NCI-H510A treated with DMSO at 0.1 percent for 48 hours (cell line): Measurements from ENCODE around the gene TGM1.
A peak's percentile ranks its signal among the peaks of the same experiment; 100 is the strongest.

Experiments
- DNase-seq: peaks from one replicate; lab custom pipeline; 2025; lab: John Stamatoyannopoulos, UW

Gene TGM1

DNA sequence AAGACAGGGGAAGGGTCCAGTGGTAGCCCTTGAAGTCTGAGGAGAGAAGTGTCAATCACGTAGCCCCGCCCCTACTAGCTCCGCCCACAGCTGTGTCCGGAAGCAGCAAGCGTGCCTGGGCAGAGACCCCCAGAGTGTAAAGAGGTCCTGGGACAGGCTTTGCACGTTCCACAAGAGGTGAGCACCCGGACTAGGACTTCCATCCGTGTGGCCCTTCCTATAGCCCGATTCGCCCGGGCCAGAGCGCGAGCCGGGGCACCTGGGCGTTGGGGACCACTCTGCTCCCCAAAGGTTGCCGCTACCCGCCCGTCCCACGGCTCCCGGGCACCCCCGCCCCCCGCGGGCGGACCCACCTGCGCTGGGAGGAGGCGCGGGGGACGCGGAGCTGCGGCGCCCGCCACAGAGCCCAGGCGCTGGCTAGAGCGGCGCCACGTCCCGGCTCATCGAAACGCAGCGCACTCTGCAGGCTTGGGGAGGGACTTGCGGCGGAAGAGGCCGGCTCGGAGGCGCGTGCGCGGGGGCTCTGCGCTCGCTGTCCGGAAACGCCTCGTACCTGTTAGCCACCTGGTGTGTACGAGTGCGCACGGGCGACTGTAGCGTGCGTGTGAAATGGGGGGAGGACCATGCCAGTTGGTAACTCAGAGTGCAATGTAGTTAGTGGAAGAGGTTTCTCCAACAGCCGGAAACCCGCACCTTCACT is 8.3 kb upstream of the TGM1 start, which contains the start of gene RABGGTA:
RABGGTA (minus strand) TSS at position 464 of the 700 bp plus-strand sequence. CDS start 482 bp downstream, outside the sequence.
- peak; percentile 92 for DNase-seq

DNA sequence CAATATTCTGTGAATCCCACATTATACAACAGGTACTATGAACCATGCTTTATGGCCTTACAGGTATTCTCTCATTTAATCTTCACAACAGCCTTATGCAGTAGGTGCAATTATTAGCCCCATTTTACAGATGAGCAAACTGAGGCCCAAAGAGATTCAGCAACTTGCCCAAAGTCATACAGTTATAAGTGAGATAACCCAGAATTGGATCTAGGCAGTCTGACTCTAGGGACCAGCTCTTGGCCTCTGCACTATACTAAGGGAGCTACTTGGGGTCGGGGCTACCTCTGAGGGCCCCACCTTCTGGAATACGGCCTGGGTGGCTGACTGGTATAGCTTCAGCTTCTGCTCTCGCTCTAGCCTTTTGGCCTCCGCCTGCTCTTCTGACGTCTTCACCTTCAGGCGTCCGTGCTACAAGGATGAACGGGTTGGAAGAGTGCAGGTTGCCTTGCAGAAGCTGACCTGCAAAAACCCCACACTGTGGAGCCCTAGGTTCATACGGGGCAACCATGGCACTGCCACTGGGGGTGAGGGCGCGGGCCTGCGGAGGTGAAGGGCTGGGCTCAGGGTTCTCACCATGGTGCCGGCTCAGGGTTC is 7.7 kb upstream of the TGM1 start:
- DNase-seq, result no peak

DNA sequence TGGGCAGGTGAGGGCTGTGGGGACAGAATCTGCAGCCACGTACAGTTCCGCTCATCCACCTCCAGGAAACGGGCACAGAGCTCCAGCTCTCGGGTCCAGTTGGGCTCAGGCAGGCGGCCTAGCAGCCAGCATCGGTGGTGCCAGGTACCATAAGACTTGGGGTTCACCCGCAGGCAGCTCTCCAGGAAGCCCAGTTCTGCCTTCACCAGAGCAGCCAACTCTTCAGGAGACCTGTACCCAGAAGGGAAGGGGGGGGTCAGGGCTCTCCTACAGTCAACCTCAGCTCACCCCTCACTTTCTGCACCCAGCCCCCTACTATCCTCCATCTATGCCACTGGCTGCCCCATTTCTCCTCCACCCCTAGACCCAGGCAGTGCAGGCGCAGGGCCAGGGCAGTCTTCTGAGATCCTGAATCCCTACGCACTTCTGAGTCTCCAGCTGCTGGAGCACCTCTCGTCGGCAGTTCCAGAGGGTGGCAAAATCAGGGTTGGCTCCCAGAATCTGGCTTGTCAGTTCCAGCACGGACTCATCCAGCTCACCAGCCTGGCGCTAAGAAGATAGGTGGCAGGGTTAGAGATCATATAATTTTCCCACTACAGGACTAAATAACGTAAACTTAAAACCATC is 7.0 kb upstream of the TGM1 start:
- no peak for DNase-seq

DNA sequence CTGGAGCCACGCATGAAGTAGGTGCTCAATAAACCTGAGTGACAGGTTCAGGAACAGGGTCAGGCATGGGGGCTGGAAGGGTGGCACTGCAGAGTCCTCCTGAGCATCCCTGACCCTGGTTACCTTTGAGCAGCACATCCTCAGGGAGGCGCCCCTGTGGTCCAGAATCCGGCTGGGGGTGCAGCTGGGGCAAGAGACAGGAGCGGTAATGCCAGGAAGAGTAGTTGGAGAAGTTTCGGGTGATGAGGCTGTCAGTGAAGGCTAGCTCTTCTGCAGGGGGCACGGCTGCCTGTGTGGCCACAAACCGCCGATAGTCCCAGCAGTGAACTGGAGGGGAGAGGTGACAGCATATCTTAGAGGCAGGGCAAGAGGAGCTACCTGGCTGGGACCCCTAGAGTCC is 6.4 kb upstream of the TGM1 start:
- no peak for DNase-seq

DNA sequence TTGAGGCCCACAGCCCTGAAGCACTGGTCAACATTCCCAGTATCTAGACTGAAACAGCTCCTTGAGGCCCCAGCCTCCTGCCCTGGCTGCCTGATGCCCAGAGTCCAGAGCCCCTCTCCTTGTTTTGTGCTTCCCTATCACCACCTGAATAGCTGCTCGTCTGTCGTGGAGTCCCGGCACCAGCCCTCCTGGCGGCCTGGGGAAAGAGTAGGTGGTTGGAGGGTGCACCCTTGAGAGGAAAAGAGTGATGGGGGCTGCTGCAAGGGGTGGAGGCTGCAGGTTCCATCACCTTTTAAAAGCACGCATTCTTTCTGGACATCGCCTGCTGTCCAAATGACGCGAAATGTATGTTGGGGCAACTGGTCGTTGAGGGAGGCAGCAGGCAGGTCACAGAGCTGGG is 5.2 kb upstream of the TGM1 start:
- no peak for DNase-seq

DNA sequence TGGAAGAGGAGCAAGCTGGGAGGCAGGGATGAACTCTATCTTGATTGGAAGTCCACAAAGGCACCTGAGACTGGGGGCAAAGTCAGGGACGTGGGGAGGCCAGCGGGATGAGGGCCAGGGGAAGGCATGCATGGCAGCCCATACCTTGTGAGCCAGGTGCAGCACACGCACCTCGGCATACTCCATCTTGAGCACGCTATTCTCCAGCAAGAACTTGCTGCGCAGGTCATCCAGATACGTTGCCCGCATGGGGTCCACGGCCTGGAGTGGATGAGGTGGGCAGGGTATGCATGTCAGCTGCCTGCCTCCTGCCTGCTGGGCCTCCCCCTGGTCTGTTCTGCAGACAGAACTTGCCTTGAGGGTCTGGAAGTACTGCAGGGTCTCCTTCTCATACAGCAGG is 4.5 kb upstream of the TGM1 start:
- no peak for DNase-seq

DNA sequence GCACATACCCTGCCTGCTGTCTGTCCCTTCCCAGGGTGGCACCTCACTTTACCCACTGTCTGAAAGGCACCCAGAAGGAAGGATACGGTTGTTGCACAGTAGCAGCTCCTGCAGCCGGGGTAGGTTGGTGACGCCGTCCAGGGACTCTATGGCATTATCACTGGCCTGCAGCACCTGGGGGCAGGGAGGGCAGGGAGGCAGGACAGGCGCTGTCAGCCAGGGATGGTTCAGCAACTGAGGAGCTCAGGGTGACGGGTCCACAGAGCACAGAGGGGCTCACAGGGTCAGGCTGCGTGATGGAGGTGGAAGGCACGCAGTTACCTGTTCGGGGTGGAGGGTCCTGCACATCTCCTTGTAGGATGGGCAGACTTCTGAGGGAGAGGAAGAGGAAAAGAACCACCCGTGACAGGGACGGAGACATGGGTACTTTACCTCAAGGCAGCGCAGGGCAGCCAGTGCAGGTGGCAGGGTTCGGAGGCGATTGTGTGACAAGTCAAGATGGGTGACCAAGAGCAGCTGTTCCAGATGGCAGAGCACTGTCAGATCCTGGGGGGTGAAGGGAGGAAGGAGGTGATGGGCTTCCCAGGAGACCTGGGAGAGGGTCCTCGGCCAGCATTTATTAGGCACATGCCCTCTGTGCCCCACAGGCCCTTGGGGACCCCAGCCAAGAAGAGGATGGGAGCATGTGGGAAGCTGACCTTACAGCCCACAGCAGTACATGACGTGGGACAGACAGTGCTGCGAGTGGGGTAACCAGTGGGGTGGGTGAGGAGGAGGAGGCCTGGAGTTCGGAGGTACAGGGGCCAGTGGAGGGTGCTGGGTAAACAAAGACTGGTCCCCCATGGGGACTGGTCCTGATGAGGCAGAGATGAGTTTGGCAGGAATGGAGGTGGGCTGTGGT is 3.6 kb upstream of the TGM1 start:
- DNase-seq, result no peak

DNA sequence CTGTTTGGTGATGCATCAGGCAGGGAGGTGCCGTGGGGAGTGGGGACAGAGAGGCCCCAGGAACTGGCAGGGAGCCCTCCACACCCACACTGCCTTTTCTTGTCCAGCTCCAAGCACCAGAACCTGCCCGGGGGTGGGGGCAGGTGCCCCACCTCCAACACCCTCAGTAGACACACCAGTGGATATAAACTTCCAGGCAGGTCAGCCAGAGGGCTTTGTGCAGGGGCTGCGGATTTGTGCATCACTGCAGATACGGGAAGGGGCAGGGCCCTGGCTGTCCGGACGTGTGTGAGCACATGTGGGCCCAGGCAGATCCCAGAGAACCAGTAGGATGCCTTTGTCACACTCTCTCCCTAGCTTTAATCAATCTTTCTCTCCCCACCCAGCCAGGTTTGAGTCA is 1.3 kb upstream of the TGM1 start:
- DNase-seq, result no peak

DNA sequence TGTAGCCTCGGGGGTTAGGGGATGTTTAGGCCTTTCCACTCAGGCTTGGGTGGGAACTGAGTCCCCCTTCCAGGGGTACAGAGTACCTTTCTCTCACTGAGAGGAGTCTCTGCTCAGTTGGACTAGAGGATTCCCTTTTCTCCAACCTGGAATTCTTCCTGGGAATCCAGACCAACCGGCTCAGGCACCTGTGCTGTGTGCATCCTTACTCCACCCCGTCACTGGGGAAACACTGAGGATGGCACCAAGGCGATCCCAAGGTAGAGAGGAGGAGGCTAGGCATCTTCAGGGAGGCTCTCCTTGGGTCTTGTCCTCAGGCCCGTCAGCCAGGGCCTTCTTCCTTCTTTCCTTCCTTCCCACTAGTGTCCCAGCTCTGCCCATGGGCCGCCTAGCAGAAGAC is 871 bp upstream of the TGM1 start:
- no peak for DNase-seq

DNA sequence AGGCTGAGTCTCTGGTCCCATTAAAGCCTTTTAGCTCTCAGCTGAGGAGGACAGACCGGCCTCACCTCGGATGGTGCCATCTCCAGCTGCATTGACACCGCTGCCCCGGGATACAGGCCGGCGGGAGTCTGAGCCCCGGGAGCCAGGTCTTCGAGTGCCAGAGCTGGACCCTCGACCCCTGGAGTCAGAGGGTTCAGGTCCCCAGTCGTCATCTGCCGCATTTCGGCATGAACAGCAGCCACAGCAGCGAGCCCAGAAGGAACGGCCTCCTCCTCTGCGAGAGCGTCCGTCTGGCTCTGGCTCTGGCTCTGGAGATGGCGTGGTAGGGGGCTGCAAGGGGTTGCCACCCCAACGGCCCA is 1.0 kb downstream of the TGM1 start:
- no peak for DNase-seq

DNA sequence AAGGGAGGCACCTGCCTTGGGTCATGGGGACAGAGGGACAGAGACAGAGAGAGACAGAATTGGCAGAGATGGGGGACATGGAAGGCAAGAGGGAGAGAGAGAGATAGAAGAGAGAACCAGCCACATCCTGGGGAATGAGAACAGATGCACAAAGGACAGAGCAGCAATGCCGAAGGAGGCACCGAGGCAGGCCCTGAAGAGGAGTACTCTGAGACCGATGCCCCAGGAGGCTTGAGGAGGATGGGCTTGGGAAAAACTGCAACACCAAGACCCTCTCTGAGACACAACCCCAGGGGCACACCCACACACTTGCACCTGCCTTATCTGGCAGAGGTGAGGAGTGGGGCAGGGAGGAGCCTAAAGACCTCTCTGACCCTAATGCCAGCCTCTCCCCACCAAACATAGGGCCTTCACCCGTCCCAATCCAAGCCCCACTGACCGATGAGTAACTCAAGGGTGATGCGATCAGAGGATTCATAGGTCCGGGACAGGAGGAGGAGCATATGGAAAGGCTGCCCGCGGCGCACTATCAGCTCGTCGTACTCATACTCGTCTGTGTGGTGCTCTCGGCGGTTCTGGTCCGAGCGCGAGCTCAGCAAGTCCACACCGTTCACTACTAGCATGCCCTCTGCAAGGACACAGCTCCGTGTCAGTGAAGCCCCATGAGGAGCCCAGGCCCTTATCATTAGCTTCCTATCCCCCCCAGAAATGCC is 1.6 kb downstream of the TGM1 start:
- DNase-seq, result no peak

DNA sequence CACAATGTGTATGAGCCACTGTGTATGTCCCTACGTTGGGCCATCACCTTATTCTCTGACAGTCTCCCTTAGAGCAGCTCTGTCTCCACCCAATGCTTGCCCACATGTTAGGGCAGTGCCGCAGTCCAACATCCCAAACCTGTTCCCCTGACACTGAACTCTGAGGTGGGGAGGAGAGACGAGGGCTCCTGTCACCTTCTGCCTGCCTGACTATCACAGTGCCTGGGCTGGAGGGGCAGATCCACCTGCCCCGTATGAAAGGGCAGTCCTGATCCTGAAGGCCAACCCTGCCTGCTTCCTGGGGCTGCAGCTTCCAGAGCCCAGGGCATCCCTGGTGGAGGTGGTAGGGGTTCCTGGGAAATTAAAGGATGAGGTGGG is 2.2 kb downstream of the TGM1 start:
- no peak for DNase-seq

DNA sequence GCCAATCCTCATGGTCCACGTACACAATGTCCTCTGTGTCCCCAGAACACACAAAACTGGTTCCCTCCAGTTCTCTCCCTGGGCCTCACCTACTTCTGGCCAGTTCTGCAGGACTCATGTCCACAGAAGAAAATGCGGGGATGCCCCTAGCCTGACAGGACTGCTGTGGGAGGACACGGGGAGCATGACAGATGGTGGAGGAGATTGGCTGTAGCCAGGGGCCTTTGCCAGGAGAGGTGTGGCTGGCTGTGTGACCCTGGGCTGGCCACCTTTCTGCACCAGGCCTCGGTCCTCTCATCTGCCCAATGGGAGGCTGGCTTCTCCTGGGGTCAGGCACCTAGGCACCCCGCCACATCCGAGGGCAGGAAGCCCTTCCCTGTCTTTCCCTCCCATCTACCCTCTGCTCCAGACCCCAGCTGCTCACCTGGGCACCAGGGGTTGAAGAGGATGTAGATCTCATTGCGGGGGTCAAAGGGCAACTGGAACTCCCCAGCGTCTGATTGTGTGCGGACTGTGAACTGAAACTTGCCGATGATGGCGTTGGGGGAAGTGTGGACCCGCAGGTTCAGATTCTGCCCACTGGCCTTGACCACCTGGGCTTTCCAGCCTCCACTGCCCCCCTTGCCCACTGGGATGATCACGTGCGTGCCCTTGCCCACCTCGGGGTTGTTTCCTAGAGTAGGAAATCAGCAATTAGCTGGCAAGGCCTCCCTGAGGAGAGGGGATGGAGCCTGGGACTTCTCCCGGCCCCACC is 2.8 kb downstream of the TGM1 start:
- no peak for DNase-seq

DNA sequence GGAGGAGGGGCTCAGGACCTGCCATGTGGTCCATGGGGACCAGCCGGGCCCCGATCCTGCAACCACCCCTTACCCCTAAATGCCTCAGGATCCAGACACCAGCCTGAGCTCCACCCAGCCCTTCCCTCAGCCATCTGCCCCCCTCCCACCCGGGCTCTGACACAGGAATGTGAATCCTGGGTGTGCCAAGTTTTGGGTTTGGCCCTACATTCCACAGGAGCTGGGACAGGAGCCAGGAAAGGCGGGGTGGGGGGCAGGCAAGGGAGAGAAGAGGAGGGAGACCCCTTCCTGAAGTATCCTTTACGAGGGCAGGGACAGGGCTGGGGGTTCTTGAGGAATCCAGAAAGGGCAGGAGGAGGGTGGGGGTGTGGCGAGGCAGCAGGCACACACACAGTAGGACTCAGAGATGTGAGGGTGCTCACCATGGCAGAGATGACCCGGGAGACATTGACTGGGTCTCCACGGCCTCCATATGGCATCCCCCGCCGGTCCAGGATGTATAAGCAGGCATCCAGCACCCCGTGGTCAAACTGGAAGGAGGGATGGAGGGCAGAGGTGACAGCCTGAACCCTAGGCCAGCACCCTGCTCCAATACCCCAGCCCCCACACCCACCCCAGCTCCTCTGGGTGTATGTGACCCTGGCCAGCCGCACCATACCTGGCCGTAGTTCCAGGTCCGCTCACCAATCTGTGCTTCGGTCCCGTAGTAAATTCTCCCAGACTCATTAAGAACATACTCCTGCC is 3.5 kb downstream of the TGM1 start:
- DNase-seq, result no peak

DNA sequence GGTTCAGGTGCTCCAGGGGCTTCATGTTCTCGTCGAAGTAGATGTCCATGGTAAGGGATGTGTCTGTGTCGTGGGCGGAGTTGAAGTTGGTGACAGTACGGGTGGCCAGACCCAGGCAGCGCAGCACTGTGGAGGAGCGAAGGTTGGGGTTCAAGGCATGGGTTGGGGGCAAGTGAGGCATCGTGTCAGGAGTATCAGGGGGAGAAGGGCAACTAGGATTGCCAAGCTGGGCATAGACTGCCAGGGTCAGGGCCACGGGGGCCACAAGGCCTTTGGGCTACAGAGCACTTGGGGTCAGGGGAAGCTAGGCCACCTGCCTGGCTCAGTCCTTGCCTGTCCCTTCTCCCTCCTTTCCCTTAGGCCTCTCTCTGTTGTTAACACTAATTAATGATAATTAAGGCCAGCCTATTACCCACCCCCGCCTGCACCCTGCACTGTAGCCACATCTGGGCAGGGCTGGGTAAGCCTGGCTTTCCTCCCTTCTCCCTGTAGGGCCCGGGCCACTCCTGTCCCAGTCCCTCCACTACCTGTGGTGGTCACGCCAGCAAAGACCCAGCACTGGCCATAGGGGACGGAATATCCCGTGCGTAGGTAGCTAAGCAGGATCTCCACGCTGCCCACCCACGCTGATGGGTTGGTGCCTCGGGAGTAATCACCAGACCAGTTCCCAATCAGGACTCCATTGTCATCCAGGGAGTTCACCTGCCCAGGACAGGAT is 4.3 kb downstream of the TGM1 start:
- no peak for DNase-seq

DNA sequence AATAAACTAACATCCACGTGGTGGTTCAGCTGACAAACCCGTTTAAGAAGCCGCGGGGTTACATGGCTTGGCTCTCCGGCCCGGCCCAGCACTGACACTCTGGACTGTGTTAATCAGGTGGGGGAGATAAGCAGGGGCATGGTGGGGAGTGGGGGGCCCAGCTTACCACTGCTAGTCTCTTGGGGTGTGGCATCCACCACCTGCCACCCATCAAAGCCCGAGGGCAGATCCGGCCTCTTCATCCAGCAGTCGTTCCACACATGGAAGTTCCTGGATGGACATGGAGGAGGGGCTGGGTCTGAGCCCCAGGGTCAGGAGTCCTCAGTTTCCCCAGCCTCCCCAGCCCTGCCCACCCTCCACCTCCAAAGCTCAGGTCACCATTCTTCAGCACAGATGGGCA is 4.9 kb downstream of the TGM1 start:
- DNase-seq, result no peak

DNA sequence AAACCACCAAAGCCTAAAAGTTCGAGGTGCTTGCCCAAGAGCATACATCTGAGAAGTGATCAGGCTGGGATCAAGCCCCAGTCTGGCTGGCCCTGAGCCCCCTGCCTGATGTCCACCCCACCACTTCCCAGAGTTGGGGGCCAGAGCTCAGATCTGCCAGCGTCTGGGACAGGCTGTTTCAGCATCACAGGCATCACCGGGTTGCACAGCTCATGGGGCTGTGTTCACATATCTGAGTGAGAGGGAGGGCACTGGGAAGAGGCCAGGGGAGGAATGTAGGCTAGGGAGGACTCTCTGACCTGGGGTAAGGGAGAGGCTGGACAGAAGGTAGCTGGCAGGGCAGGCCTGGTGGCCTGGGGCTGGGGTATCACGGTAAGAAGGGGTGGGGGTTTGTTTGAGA is 6.0 kb downstream of the TGM1 start:
- DNase-seq, result no peak

DNA sequence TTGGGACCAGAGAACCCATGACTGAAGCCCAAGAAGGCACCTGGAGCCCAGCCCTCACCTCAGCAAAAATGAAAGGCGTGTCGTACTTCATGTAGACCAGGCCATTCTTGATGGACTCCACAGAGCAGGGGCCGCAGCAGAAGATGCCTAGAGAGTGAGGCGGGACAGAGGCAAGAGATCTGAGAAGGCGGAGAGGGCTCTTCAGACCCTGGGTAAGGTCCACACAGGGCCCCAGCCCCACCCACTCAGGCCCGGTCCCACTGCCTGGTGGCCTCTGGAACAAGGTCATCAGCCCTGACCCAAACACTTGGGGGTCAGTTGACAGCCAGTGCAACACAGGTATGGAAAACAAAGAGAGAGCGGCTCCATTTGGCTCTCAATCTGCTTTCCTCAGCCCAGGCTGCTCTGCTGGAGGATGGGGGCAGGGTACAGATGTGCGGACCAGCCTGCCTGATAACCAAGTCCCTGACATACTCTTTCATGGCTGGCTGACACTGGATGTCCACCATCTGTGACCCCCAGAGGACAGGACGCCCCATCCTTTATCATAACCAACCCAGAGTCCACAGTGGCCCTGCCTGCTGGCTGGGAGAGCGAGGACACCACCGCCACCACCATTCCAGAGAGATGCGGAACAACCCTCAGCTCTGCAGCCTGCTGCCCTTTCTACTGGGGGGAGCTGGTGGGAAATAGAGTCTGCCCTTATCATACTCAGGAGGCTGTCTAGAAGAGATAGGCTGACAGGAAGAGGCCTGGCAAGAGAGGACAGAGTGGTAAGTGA is 6.9 kb downstream of the TGM1 start:
- DNase-seq, result no peak

DNA sequence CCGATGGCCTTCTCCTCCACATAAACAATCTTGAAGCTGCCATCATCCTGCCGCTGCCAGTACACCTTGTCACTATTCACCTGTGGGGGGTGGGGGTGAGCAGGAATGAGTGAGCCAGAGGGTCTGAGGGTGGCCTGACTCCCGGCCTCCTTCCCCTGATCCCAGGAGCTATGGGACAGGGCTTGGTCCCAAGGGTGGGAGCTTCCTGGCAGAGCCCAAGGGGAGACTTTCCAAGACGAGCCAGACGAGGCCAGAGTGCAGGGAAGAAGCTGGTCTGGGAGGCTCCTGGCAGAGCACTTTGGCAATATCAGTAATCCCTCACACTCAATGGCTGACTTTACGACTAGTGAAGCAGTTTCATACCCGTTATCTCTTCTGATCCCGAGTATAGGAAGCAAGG is 7.5 kb downstream of the TGM1 start:
- DNase-seq, result no peak
